Esophagus muscularis mucosa (tissue), 4 donors: ENCODE results near the gene VPS52.

Experiments used
- EP300 ChIP-seq: sonication (generic); formaldehyde crosslinking; IDR thresholded peaks from one replicate; pipeline ENCODE4 v1.6.1; 2017; ENCODE audit warnings: antibody characterized with exemption
- POLR2A ChIP-seq: fragments of 450-650 bp; IDR thresholded peaks from one replicate; pipeline ENCODE4 v1.6.1; 2017; ENCODE audit warnings: antibody characterized with exemption, moderate library complexity, mild to moderate bottlenecking, low read depth
- POLR2AphosphoS5 ChIP-seq, 2 donors: sonication (generic); formaldehyde crosslinking; IDR thresholded peaks; one replicate each; pipeline ENCODE4 v1.6.1; 2017; ENCODE audit warnings: antibody characterized with exemption in 2 of 2
- TF ChIP-seq, protein P1 (sequence below), 3 experiments: fragments of 200-600 bp in 2 of 3; fragments of 450-650 bp in 1 of 3; sonication (generic) in 2 of 3; IDR thresholded peaks; one replicate each; pipeline ENCODE4 v1.5.1; 2017 to 2019; ENCODE audit warnings: antibody characterized with exemption in 3 of 3, mild to moderate bottlenecking in 2 of 3, moderate library complexity in 1 of 3

DNA sequence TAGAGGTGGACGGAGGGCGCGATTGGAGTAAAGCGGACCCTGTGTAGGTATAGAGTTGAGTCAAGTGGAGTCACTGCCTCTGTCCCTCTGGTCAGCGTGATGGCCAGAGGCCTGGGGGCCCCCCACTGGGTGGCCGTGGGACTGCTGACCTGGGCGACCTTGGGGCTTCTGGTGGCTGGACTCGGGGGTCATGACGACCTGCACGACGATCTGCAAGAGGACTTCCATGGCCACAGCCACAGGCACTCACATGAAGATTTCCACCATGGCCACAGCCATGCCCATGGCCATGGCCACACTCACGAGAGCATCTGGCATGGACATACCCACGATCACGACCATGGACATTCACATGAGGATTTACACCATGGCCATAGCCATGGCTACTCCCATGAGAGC lies 70.5 kb downstream of the VPS52 start:
- TF ChIP-seq POLR2A (no peak), POLR2AphosphoS5 (IDR thresholded peaks at IDR 0.05) (no peak), EP300 (no peak)
- TF ChIP-seq, protein P1, sequence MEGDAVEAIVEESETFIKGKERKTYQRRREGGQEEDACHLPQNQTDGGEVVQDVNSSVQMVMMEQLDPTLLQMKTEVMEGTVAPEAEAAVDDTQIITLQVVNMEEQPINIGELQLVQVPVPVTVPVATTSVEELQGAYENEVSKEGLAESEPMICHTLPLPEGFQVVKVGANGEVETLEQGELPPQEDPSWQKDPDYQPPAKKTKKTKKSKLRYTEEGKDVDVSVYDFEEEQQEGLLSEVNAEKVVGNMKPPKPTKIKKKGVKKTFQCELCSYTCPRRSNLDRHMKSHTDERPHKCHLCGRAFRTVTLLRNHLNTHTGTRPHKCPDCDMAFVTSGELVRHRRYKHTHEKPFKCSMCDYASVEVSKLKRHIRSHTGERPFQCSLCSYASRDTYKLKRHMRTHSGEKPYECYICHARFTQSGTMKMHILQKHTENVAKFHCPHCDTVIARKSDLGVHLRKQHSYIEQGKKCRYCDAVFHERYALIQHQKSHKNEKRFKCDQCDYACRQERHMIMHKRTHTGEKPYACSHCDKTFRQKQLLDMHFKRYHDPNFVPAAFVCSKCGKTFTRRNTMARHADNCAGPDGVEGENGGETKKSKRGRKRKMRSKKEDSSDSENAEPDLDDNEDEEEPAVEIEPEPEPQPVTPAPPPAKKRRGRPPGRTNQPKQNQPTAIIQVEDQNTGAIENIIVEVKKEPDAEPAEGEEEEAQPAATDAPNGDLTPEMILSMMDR (IDR thresholded peaks at IDR 0.05): no peak
